GM19452 (cell line): ENCODE measurements around the gene CTNNA2.

Experiments used
- ATAC-seq: cut with Tn5 transposase; IDR thresholded peaks from one replicate; pipeline ENCODE4 v1.9.1; 2021; ENCODE audit not compliant: unreplicated experiment

CTNNA2 gene

DNA sequence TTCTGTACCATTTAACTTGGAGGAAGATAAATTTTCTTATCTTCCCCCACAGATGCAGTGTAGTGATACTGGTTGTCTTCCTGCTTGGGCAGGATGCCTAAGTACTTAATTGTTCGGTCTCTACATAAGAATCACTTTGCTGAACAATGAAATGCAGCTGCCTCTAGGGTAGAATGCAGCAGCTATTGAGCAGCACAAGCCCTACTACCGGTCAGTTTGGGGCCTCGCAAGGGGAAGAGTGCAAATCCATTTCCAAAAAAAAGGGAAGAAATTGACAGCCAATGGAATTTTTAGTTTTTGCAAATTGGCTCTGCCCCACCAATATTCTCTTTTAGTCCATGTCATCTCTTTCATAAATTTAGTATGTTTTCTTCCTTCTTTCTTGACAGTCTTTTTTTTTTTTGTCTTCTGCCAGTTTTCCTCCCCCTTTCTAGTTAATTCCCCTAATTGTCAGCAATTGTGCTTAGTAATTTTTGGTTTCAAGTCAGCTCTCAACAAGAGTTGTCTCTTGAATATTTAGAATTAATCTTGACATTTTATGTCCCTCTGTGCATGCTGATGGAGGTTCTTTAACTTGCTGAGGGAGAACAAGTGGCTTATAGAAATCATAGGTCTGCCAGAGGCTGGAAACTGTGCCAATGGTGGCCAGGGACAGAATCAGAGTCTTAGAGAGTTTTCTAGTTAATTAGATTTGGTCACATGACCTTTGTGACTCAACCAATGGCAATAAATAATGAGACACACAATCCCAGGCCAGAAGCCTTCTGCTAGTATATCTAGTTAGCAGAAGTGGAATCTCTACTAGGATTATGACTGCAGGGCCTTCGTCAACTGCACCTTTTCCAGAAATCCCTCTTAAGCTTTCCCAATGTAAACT is 270.0 kb downstream of the CTNNA2 start:
- no peak for ATAC-seq

DNA sequence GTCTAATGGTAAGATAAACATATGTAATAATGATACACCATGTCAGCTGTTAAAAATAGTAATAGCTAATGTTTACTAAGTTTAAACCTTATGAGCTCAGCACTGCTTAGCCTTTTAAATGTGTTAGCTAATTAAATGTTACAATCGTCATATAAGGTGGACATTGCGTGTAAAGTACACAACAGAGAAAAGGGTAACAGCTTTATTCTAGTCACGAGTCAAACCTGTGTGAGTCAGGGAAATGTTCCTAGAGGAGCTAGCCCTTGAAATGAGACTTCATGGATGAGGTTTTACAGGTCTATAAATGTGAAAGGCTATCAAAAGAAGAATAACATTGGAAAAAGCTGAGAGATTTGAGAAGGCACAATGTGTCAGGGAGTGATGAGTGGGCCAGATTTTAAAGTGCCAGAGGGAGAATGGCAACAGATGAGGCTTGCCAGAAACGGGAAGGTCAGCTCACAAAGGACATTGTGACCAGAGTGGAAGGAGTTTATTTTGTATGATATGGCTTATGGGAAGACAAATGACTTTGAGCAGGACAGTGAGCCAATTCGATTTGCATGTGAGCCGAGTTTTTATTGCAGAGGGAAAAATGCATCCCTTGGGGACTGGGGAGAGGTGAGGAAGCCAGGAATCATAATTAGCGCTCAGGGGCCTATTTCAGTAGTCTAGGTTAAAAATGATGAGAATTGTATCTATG is 276.3 kb downstream of the CTNNA2 start:
- no peak for ATAC-seq

DNA sequence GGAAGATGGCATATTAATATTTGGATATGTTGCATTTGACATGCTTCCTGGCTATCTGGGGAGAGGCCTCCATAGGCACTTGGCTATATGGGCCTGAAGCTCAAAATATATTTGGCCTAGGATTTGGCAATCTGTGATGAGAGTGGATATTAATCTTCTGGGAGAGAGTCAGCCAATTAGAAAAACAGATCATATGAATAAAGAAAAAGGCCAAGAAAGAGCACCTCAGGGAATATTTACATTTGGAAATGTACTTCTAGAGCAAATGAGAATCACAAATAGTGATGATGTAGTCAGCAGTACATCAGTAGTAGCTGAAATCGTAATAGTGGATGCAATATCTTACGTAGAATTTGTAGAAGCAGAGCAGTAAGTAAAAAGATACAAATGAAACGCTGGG is 277.0 kb downstream of the CTNNA2 start:
- ATAC-seq = no peak

DNA sequence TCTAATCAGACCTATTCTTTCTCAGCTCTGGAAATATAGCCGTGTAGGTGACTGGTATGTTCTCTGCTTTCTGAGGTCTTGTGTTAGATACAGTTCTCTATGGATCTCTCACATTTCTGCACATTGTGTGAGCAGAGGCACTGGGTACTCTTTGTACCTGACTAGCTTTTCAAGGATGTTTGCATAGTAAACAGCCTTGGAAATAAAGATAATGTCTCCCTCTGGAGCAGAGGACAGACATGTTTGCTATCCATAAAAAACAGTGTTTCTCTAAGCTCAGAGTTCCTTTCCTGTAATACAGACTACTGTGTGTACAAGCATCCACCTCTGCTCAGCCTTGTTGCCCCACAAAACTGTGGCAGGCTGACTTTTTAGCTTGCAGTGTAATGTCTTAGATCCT is 279.2 kb downstream of the CTNNA2 start:
- no peak for ATAC-seq

DNA sequence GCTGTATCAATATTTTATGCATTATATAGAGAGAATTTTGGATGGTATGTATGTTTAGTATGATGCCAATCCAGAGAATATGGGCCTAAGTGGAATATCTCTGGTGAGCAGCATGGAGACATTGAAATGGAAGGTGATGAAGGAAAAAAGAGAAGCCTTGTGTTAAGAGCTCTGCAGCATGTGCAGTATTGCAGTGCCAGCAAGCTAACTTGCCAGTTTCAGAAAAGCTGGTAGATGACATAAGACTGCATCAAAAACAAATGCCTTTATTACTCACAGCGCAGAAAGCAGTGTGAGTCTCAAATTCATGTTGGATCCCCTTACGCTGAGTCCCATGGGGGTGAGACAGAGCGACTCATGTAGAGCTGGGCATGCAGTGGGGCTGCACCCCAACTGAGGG is 280.2 kb downstream of the CTNNA2 start:
- ATAC-seq = no peak

DNA sequence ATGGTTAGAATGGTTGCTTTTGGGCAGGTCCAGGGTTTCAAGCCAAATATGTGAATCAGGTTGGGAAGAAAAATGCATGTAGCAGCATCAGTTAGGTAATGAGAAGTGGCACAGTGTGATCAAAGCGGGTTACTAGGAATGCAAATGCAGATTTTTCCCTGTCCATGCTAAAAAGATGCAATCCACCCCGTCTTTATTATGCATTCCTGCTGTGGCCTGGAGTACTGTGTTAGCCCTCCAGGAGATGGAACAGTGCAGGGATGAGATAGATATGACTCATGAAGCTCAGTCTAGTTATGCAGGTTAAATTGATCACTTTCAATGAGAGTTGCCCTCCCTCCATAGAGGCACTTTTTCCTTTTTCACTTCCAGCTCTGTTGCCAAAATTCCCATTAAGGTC is 283.8 kb downstream of the CTNNA2 start:
- ATAC-seq = no peak

DNA sequence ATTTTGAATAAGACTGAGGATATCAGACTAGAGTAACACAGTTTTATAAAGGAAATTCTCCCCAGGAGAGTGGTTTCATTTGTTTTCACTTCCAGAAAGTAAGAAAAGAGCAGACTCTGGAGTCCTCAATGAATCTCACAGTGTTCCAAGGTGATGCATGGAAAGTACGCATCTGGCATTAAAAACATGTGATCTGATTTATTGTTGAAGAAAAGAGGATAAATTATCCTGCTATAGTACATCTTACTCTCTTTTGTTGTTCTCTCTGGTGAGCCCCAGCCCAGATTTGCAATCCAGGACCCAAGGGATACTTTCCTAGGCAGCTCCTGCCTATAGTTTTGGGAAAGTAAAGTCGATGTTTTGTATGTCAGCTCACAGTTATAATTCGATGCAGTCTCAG is 285.9 kb downstream of the CTNNA2 start:
- no peak for ATAC-seq

DNA sequence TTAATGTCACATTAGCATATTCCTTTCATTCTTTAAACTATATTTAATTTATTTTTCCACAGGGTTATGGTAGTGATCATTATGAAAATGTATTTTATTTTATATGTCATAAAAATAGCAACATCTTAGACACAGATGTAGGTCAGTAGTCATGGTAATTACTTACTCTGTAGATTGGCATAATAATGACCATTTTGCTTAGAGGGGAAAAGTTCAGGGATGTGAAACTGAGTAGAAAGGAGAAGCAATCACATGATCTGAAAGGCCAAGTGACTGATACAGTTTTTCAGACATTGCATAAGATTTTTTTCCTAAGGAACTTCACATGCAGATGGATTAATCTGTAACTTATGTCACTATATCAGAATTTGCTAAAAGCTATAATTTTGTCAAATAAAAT is 286.9 kb downstream of the CTNNA2 start:
- no peak for ATAC-seq

DNA sequence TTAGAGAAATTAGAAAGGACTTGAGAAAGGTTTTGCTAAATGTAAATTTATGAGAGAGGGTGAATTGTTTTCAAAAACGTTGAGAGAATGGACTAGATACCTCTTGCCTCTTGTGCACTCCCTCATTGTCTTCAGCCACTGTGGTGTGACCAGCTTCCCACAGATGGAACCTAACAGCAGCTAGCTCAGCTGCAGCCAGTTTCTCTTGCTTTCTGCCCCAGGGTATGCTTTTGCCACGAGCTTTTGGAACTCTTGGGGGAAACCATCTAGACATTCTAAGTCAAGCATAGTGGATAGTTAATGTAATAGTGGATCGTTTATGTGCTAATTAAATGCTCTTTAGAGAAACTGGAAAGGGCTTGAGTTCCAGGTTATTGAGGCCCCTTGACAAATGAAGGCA is 288.2 kb downstream of the CTNNA2 start:
- no peak for ATAC-seq

DNA sequence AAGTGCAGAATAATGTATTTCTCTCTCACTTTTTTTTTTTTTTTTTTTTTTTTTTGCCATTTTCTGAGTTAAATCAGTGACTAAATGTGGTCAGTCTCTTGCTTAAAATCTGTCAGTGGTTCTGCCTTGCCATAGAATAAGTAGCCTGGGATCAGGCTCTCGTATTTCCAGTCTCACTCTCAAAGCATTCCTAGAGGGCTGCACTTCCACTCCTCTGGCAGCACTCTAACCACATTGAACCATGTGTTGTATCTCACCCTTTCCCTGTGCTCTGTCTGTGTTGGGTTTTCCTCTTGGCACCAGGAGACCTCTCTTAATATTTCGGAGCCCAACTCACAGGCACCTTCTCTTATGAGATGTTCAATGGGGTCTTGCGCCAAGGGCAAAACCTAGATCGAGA is 304.4 kb downstream of the CTNNA2 start:
- no peak for ATAC-seq

DNA sequence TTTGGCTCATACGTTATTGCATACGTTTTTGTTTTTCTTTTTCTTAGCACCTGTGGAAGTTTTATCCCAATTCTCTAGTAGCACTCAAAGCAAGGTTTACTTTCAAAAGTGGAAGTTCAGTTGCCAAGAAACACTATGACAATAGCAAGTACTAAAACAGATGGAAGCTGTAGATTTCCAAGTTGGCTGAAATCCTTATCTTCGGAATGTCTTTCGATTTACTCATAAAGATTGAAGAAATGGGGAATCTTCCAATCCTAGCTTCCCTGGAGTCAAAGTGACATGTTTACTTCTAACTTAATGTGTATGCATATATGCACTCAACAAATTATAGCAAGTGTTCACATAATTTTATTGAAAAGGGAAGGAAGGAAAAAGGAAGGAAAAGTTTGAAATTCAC is 307.4 kb downstream of the CTNNA2 start:
- ATAC-seq = no peak

DNA sequence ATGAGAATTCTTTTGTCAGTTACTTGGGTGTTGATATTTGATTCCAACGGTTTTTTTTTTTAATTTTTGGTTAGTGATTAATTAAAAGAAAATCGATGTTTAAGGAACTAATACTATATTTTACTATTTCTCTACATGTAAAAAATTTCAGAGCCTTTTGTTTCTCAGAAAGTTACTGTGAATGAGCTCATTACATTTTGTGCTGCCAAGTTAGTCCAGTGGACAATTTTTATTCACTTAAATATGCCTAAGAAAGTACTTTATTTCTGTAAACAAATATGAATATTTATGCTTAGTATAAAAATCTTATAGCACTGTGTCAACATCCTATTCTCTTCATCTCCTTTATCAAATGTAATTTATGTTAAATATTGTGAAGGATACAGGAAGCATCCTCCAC is 309.3 kb downstream of the CTNNA2 start:
- no peak for ATAC-seq

DNA sequence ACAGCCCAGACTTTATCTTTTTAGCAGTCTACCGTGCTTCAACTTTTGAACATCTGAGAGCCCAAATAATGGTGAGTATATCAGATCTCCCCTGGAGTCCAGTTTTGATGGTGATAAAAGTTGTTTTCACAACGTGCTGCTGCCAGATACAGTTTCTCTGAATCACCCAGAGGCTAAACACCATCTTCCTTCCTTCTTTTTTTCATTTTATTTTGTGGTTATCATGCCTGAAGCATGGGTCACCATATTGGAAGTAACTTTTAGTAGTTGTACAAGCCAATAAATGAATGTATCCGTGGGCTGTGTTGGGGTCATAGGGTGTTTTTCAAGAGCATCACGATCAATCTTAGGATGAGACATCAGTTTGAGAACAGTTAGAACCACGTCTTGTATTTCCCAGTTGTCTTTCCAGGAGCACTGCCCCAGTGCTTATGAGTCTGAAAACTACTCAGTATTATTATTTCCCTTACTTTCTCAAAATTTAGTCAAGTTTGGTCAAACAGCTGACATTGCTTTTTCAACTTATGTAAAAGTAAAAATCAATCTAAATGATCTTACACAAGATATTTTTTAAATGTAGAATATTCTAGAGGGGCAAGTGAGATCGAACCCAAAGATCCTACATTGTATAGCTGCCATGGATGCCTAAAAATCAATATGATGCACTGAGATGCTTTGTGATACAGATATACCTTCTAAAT is 311.4 kb downstream of the CTNNA2 start:
- ATAC-seq = no peak

DNA sequence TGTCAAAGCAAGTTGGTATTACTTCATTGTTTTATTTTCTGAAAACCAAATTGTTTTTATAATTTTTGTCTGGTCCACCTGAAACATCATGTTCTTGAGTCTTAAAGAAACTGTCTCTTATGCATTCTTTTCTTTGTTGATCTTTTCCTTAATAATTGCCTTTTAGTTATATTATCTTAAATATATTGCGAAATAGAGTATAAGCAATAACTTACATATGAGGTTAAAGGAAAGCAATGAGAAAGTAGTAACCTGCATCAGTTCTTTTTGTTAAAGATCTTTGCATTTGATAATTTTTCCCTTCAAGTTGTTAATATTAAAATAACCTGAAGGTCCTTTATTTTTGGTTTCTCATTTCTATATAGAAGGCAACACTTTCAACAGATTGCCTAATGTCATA is 315.0 kb downstream of the CTNNA2 start:
- no peak for ATAC-seq

DNA sequence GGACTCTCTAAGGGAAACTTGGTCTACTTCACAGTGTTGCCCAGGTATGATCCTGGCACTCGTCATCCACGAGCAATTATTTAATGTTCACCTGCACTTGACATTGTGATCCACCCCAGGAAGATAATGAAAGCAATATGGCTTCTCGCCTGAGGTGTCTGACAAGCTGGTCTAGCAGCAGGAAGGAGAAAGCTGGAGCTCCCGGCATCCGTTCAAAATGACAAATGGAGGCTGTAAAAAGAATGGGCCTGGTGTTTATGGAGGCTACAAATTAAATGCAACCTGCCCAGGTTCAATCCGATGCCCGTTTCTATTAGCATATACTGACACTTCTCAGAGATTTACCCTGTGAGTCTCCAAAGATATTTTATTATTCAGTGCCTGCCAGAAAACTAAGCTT is 317.6 kb downstream of the CTNNA2 start:
- ATAC-seq = no peak

DNA sequence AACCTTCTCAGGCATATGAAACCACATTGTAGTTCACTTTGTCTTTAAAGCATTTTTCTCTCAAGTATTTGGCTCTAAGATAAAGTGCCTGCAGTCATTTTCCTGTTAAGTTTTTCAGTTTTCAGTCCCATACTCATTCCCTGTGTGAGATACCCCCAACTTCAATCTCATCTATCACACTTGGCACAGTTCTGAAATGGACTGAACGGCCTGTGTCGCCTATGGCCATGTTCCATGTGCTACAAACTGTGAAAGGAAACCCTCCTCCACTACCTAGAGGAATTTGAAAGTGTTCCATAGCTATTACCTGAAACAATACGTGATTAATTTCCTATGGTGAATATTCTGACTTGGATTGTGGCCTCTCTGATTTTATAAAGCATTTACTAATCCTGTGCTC is 319.1 kb downstream of the CTNNA2 start:
- ATAC-seq = no peak

DNA sequence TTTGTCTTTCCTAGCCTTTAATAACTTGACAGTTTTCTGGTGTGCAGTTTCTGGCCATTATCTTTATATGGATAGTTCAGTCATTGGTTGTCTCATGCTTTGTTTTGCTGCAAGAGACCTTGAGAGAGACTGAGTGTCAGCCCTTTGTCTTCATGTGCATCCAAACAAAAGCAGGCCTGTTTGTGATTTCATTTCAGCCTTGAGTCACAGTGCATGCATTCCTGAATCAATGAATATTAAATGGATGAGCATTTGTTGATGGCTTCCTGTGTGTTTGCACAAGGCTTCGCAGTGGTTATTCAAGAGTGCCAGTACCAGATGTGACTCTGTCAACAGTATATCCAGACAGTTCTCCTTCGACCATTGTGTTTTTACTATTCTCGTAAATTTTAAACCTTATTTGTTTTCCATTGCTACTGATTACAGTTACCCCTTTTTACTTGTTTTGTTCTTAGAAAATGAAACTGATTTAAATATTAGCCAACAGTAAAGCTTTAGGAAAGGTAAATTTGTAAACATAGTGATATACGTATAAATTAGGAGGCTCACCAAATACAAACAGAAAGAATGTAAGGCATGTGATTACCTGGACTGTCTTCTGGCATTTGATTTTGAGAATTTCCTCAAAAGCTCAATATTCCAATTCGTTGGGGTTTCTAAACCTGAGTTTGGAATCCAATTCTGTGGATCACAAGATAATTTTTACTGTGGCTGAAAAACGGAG is 319.8 kb downstream of the CTNNA2 start:
- no peak for ATAC-seq

DNA sequence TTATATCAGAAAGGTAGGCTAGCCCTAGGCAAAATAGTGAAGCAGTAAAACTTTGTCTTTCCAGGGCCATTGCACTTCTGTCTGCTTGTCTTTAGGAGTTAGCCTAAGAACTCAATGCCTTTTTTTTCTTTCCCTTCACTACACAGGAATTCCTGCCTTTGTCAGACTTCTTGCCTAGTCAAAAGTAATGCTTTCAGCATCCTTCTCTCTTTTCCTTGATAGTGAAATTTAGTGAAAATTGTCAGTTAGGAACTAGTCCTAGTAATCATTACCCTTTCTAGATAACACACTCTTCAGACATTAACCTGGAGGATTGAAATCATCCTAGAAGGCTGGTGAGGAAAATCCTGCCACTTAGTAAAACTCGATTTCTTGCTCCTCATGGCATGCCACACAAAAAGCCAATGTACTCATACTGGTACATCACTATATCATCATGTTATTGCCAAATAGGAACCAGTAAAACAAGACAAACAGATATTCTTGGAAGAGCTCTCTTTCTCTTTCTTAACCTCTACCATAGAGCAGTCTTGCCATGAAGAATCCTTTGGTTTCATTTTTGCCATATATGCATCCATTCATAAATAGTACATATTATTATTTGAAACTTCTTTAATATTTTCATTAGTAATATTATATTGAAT is 320.5 kb downstream of the CTNNA2 start:
- ATAC-seq = no peak

DNA sequence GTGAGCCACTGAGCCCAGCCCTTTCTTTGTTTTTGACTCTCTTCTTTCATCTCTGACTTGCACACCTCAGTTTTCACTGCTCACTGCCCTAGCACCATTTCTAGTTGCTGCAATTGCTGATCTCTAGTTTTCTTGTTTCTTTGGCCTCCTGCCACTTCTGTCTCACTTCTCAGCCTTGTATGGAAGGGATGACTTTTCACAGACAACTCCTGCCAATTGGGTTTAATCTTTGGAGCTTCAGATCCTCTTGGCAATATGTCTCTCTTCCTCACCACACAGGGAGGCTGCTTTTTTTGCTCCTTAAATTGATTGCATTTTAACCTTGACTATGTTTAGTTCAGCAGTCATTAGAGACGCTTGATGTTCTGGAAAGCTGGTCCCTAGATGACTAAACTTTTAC is 323.1 kb downstream of the CTNNA2 start:
- ATAC-seq = no peak

DNA sequence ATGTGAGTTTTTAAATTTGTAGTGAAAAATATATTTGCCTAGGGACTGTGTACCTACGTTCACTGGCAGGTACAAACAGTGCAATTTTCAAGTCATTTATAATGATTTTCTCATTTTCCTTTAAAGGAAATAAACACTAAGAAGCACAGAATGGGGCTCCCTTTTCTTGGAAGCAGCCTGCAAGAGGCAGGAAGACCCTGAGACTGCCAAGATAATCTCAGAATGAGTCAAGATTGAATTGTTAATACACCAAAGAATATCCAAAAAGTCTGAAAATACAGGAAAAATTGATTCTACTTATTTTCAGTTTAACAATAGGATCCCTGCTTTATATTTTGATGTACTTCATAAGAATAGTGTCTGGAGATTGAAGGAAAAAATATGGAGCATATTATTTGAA is 331.2 kb downstream of the CTNNA2 start:
- ATAC-seq = no peak

DNA sequence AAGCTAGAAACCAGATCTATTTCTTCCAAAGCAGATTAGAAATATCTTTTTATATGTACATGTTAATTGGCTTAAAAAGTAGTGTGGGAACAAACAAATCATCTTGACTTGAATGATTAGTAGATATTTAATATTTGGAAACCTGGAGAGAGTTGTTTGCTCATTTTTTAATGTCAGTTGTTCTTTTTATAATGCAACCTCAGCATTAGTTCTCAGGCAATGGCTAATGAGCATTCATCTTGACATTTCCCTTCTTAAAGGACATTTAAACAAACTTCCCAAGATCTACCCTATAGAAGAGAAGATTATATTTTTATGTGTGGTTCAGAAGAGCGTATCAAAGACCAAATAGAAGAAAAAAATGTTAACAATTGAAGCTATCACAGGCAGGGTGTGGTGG is 334.0 kb downstream of the CTNNA2 start:
- ATAC-seq = no peak
